Activated CD4-positive, alpha-beta T cell treated with anti-CD3 and anti-CD28 coated beads, Interleukin-2, amount 10 ng/mL, durations not matched to agents 7 days and 5 days (primary cell): ENCODE results near the gene ABLIM1. TPM values are rescaled to one million over a fixed set of nuclear protein-coding genes. Genes with fewer than 3 reads are reported as not detected.
A peak's percentile ranks its signal among the peaks of the same experiment; 100 is the strongest.

Experiments
- CTCF ChIA-PET: fragments of 350-600 bp; sonication (Branson Sonifier 250); formaldehyde crosslinking; loops from one replicate; lab custom pipeline; 2021; ENCODE audit warnings: antibody characterized with exemption; lab: Charles Lee
- POLR2A ChIA-PET: fragments of 350-600 bp; sonication (Branson Sonifier 250); formaldehyde crosslinking; loops from one replicate; lab custom pipeline; 2021; ENCODE audit warnings: antibody characterized with exemption; lab: Charles Lee
- DNase-seq: peaks from one replicate; pipeline ENCODE4 v3.0.0-alpha.2; 2020
- H3K27ac Mint-ChIP-seq: one replicate; pipeline ENCODE4 v1.8.0; 2021; ENCODE audit warnings: mild to moderate bottlenecking, moderate library complexity, mixed read lengths
- H3K27me3 Mint-ChIP-seq: one replicate; pipeline ENCODE4 v1.8.0; 2021; ENCODE audit warnings: mixed read lengths
- H3K36me3 Mint-ChIP-seq: one replicate; pipeline ENCODE4 v1.8.0; 2021; ENCODE audit warnings: low read depth, mixed read lengths
- H3K4me1 Mint-ChIP-seq: one replicate; pipeline ENCODE4 v1.8.0; 2021; ENCODE audit warnings: mixed read lengths
- H3K4me3 Mint-ChIP-seq: one replicate; pipeline ENCODE4 v1.8.0; 2021; ENCODE audit warnings: mild to moderate bottlenecking, moderate library complexity, mixed read lengths
- H3K9me3 Mint-ChIP-seq: one replicate; pipeline ENCODE4 v1.8.0; 2021; ENCODE audit warnings: mixed read lengths
- total RNA-seq, 2 experiments: library from RNA; stranded (reverse); gene quantifications; one replicate each; pipeline ENCODE4 v1.2.3, GENCODE V29; 2021

Gene ABLIM1
- total RNA-seq, 2 experiments from 2014 or later, result 141 to 161 TPM

GRCh38 chr10:114541797-114542160 lies 116.3 kb downstream of the ABLIM1 start:
- Mint-ChIP-seq H3K36me3 (peaks cover 1% of the 10 kb centered on the region), H3K4me3 (peak overlapping the region; percentile 41), H3K9me3 (no peaks in the 10 kb centered on the region), H3K27me3 (no peaks in the 10 kb centered on the region), H3K27ac (peak overlapping the region; percentile 97), H3K4me1 (peaks cover 96% of the 10 kb centered on the region)
- CTCF ChIA-PET, result interaction anchor here (0.6 to 6.0 kb wide), 14 partner anchors 8 to 338 kb away, joined by 3 to 51 read pairs (median 4); no protein-coding TSS in a partner anchor
- POLR2A ChIA-PET, result interaction anchor here (1.0 to 1.6 kb wide), 4 partner anchors 15 to 70 kb away, joined by 3 to 10 read pairs (median 8); no protein-coding TSS in a partner anchor
- no peak for DNase-seq

GRCh38 chr10:114541081-114541796 lies 116.8 kb downstream of the ABLIM1 start:
- peak; percentile 86 for DNase-seq
- ChIA-PET CTCF (interaction anchor here (0.6 to 6.0 kb wide), 13 partner anchors 9 to 338 kb away, joined by 3 to 51 read pairs (median 4); no protein-coding TSS in a partner anchor), POLR2A (interaction anchor here (0.8 to 1.6 kb wide), 5 partner anchors 14 to 69 kb away, joined by 3 to 10 read pairs (median 8); no protein-coding TSS in a partner anchor)
- Mint-ChIP-seq H3K9me3 (no peaks in the 10 kb centered on the region), H3K4me3 (peak overlapping the region; percentile 41), H3K36me3 (peaks cover 1% of the 10 kb centered on the region), H3K27ac (peak overlapping the region; percentile 97), H3K4me1 (peaks cover 96% of the 10 kb centered on the region), H3K27me3 (no peaks in the 10 kb centered on the region)

GRCh38 chr10:114540236-114540635 lies 117.8 kb downstream of the ABLIM1 start:
- H3K36me3 Mint-ChIP-seq, result peaks cover 1% of the 10 kb centered on the region

GRCh38 chr10:114539623-114540022 lies 118.5 kb downstream of the ABLIM1 start:
- peaks cover 86% of the 10 kb centered on the region for H3K4me1 Mint-ChIP-seq
- CTCF ChIA-PET, result interaction anchor here (0.7 to 6.0 kb wide), 5 partner anchors 13 to 161 kb away, joined by 3 to 51 read pairs (median 4); no protein-coding TSS in a partner anchor
- H3K27me3 Mint-ChIP-seq, result no peaks in the 10 kb centered on the region
- POLR2A ChIA-PET, result interaction anchor here (0.6 to 0.9 kb wide), 2 partner anchors 13 to 66 kb away, joined by 3 read pairs; no protein-coding TSS in a partner anchor
- no peak overlapping the region for H3K4me3 Mint-ChIP-seq
- no peaks in the 10 kb centered on the region for H3K9me3 Mint-ChIP-seq
- H3K36me3 Mint-ChIP-seq, result peaks cover 1% of the 10 kb centered on the region
- no peak for DNase-seq
- peak overlapping the region; percentile 97 for H3K27ac Mint-ChIP-seq

More at GRCh38 chr10:114540236-114540635, 117.8 kb downstream of the ABLIM1 start:
- Mint-ChIP-seq H3K4me1 (peaks cover 89% of the 10 kb centered on the region), H3K4me3 (peak overlapping the region; percentile 41), H3K27me3 (no peaks in the 10 kb centered on the region), H3K27ac (peak overlapping the region; percentile 97), H3K9me3 (no peaks in the 10 kb centered on the region)
- POLR2A ChIA-PET, result interaction anchor here (0.6 to 1.6 kb wide), 2 partner anchors 17 to 67 kb away, joined by 3 to 10 read pairs; no protein-coding TSS in a partner anchor
- CTCF ChIA-PET, result interaction anchor here (0.9 to 6.0 kb wide), 4 partner anchors 14 to 339 kb away, joined by 3 to 51 read pairs (median 4); no protein-coding TSS in a partner anchor
- no peak for DNase-seq

GRCh38 chr10:114538181-114538906 lies 119.7 kb downstream of the ABLIM1 start:
- ChIA-PET CTCF (interaction anchor here (0.5 to 1.2 kb wide), 3 partner anchors 18 to 83 kb away, joined by 3 to 4 read pairs (median 3); no protein-coding TSS in a partner anchor), POLR2A (interaction anchor here (0.6 kb wide), 1 partner anchor 13 kb away, joined by 3 read pairs; no protein-coding TSS in a partner anchor)
- DNase-seq, result peak; percentile 70
- Mint-ChIP-seq H3K36me3 (peaks cover 1% of the 10 kb centered on the region), H3K9me3 (no peaks in the 10 kb centered on the region), H3K4me1 (peaks cover 76% of the 10 kb centered on the region), H3K27ac (peak overlapping the region; percentile 97), H3K27me3 (no peaks in the 10 kb centered on the region), H3K4me3 (peak overlapping the region; percentile 49)

GRCh38 chr10:114537736-114538135 lies 120.3 kb downstream of the ABLIM1 start:
- ChIA-PET CTCF (interaction anchor here (0.5 to 1.1 kb wide), 3 partner anchors 11 to 84 kb away, joined by 3 read pairs; no protein-coding TSS in a partner anchor), POLR2A (interaction anchor here (0.6 kb wide), 1 partner anchor 12 kb away, joined by 3 read pairs; no protein-coding TSS in a partner anchor)
- no peaks in the 10 kb centered on the region for H3K9me3 Mint-ChIP-seq
- H3K36me3 Mint-ChIP-seq, result peaks cover 1% of the 10 kb centered on the region
- peak overlapping the region; percentile 97 for H3K27ac Mint-ChIP-seq
- DNase-seq, result no peak
- H3K4me3 Mint-ChIP-seq, result no peak overlapping the region
- peaks cover 69% of the 10 kb centered on the region for H3K4me1 Mint-ChIP-seq
- H3K27me3 Mint-ChIP-seq, result no peaks in the 10 kb centered on the region

GRCh38 chr10:114534571-114534981 lies 123.5 kb downstream of the ABLIM1 start:
- peaks cover 39% of the 10 kb centered on the region for H3K4me1 Mint-ChIP-seq
- POLR2A ChIA-PET, result interaction anchor here (0.7 kb wide), 1 partner anchor 16 kb away, joined by 3 read pairs; no protein-coding TSS in a partner anchor

GRCh38 chr10:114532226-114532625 lies 125.8 kb downstream of the ABLIM1 start:
- H3K9me3 Mint-ChIP-seq, result peaks cover 2% of the 10 kb centered on the region
- no peak for DNase-seq
- CTCF ChIA-PET, result interaction anchor here (0.6 to 2.1 kb wide), 6 partner anchors 9 to 229 kb away, joined by 3 to 7 read pairs (median 4); no protein-coding TSS in a partner anchor
- H3K27ac Mint-ChIP-seq, result no peak overlapping the region
- H3K36me3 Mint-ChIP-seq, result peaks cover 2% of the 10 kb centered on the region
- no peak overlapping the region for H3K4me3 Mint-ChIP-seq
- POLR2A ChIA-PET, result no interaction called here
- H3K4me1 Mint-ChIP-seq, result peaks cover 33% of the 10 kb centered on the region
- no peaks in the 10 kb centered on the region for H3K27me3 Mint-ChIP-seq

More at GRCh38 chr10:114534571-114534981, 123.5 kb downstream of the ABLIM1 start:
- no peak overlapping the region for H3K27ac Mint-ChIP-seq
- CTCF ChIA-PET, result interaction anchor here (0.5 to 0.8 kb wide), 2 partner anchors 34 to 341 kb away, joined by 3 read pairs; no protein-coding TSS in a partner anchor
- no peaks in the 10 kb centered on the region for H3K9me3 Mint-ChIP-seq
- H3K27me3 Mint-ChIP-seq, result no peaks in the 10 kb centered on the region
- no peak for DNase-seq
- H3K4me3 Mint-ChIP-seq, result no peak overlapping the region
- no peaks in the 10 kb centered on the region for H3K36me3 Mint-ChIP-seq

GRCh38 chr10:114526504-114527238 lies 131.4 kb downstream of the ABLIM1 start:
- H3K4me1 Mint-ChIP-seq, result peaks cover 63% of the 10 kb centered on the region

GRCh38 chr10:114526126-114526503 lies 132.0 kb downstream of the ABLIM1 start:
- H3K4me1 Mint-ChIP-seq, result peaks cover 68% of the 10 kb centered on the region
- H3K36me3 Mint-ChIP-seq, result peaks cover 32% of the 10 kb centered on the region
- DNase-seq, result peak; percentile 56
- H3K4me3 Mint-ChIP-seq, result peak overlapping the region; percentile 94
- ChIA-PET POLR2A (interaction anchor here (0.7 to 1.5 kb wide), 6 partner anchors 12 to 67 kb away, joined by 3 to 10 read pairs (median 4); no protein-coding TSS in a partner anchor), CTCF (interaction anchor here (0.8 to 5.4 kb wide), 10 partner anchors 9 to 141 kb away, joined by 3 to 51 read pairs (median 4); no protein-coding TSS in a partner anchor)
- no peaks in the 10 kb centered on the region for H3K27me3 Mint-ChIP-seq
- H3K27ac Mint-ChIP-seq, result peak overlapping the region; percentile 97
- H3K9me3 Mint-ChIP-seq, result peaks cover 2% of the 10 kb centered on the region

More at GRCh38 chr10:114526504-114527238, 131.4 kb downstream of the ABLIM1 start:
- Mint-ChIP-seq H3K27ac (peak overlapping the region; percentile 97), H3K27me3 (no peaks in the 10 kb centered on the region), H3K9me3 (peaks cover 2% of the 10 kb centered on the region), H3K4me3 (peak overlapping the region; percentile 94), H3K36me3 (peaks cover 30% of the 10 kb centered on the region)
- peak; percentile 96 for DNase-seq
- ChIA-PET CTCF (interaction anchor here (0.8 to 5.4 kb wide), 14 partner anchors 9 to 141 kb away, joined by 3 to 51 read pairs (median 4); no protein-coding TSS in a partner anchor), POLR2A (interaction anchor here (0.6 to 1.5 kb wide), 7 partner anchors 13 to 435 kb away, joined by 3 to 10 read pairs (median 3); no protein-coding TSS in a partner anchor)
